ENCODE measurements around the gene THAP7.

THAP7 gene

GRCh38 chr22:20964090-20964798 lies 37.7 kb downstream of the THAP7 start:
- no peak for DNase-seq (ENCODE audit: low read depth in 2 of 2)

- DNase-seq (ENCODE audit: low read depth in 2 of 2), result no peak
These were observed 38.5 kb downstream of the THAP7 start for GRCh38 chr22:20963201-20964052.

- no peak for DNase-seq (ENCODE audit: low read depth in 2 of 2)
These were observed 39.4 kb downstream of the THAP7 start for GRCh38 chr22:20962491-20962945.

GRCh38 chr22:20960609-20961008 lies 41.3 kb downstream of the THAP7 start:
- DNase-seq (ENCODE audit: low read depth in 2 of 2), result no peak

GRCh38 chr22:20959578-20960461 lies 42.1 kb downstream of the THAP7 start:
- DNase-seq (ENCODE audit: low read depth in 2 of 2), result no peak

- DNase-seq (ENCODE audit: low read depth in 2 of 2), result no peak
These were observed 44.1 kb downstream of the THAP7 start for GRCh38 chr22:20957683-20958431.

GRCh38 chr22:20957102-20957682 lies 44.7 kb downstream of the THAP7 start:
- DNase-seq (ENCODE audit: low read depth in 2 of 2), result no peak

GRCh38 chr22:20956258-20957101 lies 45.4 kb downstream of the THAP7 start:
- DNase-seq (ENCODE audit: low read depth in 2 of 2), result no peak

GRCh38 chr22:20955548-20955947 lies 46.4 kb downstream of the THAP7 start:
- no peak for DNase-seq (ENCODE audit: low read depth in 2 of 2)

GRCh38 chr22:20953668-20954500 lies 48.0 kb downstream of the THAP7 start:
- peak in 1 of 2 experiments; percentile 12 for DNase-seq (ENCODE audit: low read depth in 2 of 2)

- no peak for DNase-seq (ENCODE audit: low read depth in 2 of 2)
These were observed 48.6 kb downstream of the THAP7 start for GRCh38 chr22:20953342-20953608.

- DNase-seq (ENCODE audit: low read depth in 2 of 2), result no peak
These were observed 49.2 kb downstream of the THAP7 start for GRCh38 chr22:20952544-20953341.

GRCh38 chr22:20951932-20952380 lies 50.0 kb downstream of the THAP7 start:
- DNase-seq (ENCODE audit: low read depth in 2 of 2), result no peak

GRCh38 chr22:20951151-20951931 lies 50.6 kb downstream of the THAP7 start:
- DNase-seq (ENCODE audit: low read depth in 2 of 2), result no peak

GRCh38 chr22:20949698-20950183 lies 52.2 kb downstream of the THAP7 start:
- no peak for DNase-seq (ENCODE audit: low read depth in 2 of 2)

All from fibroblast of skin of left biceps (primary cell).